ENCODE data around the gene CCNL1.

CCNL1 gene

GRCh38 chr3:157101486-157101885, 58.5 kb downstream of the CCNL1 start:
- no peak for DNase-seq

GRCh38 chr3:157100608-157101396, 59.1 kb downstream of the CCNL1 start:
- no peak for DNase-seq

GRCh38 chr3:157100096-157100477, 59.9 kb downstream of the CCNL1 start:
- no peak for DNase-seq

- no peak for DNase-seq
Observed at GRCh38 chr3:157099326-157100095, 60.4 kb downstream of the CCNL1 start.

GRCh38 chr3:157098823-157099185, 61.1 kb downstream of the CCNL1 start:
- DNase-seq: no peak

GRCh38 chr3:157098121-157098822, 61.7 kb downstream of the CCNL1 start:
- no peak for DNase-seq
